ENCODE data around the gene SERPIND1. TPM values are rescaled to one million over a fixed set of nuclear protein-coding genes. Genes with fewer than 3 reads are reported as not detected.

SERPIND1 gene
- total RNA-seq, 1 experiment from 2014 or later, result 0.19 TPM

GRCh38 chr22:20787223-20787622 is 13.3 kb downstream of the SERPIND1 start:
- Histone ChIP-seq H3K4me3 (ENCODE audit: low read depth, low read length, poor library complexity, severe bottlenecking) (no peak overlapping the region), H3K27me3 (replicated peaks; ENCODE audit: insufficient read depth, low read depth, low read length, poor library complexity) (no peaks in the 10 kb centered on the region), H3K9me3 (ENCODE audit: low read depth, low read length, poor library complexity, severe bottlenecking) (no peaks in the 10 kb centered on the region), H3K36me3 (ENCODE audit: insufficient read depth, low read length, poor library complexity, severe bottlenecking) (no peaks in the 10 kb centered on the region), H3K4me1 (ENCODE audit: insufficient read depth, low read length, poor library complexity, severe bottlenecking) (peaks cover 11% of the 10 kb centered on the region), H3K27ac (ENCODE audit: low read depth, low read length, poor library complexity, severe bottlenecking) (no peak overlapping the region)
- no peak for DNase-seq (ENCODE audit: low spot score)
- no TSS peak for BruUV-seq (replicated peaks)
- intact Hi-C loops (cut with micrococcal nuclease; ENCODE audit: unreplicated experiment), result no loop called here
- no peak for TF ChIP-seq CTCF (conservative IDR thresholded peaks at IDR 0.05; ENCODE audit: low read depth, low read length)
- no peak for TF ChIP-seq EZH2 (IDR thresholded peaks at IDR 0.05; ENCODE audit: borderline replicate concordance, low read depth, low read length, poor library complexity, severe bottlenecking)
- ChIA-PET POLR2A (ENCODE audit: low non-redundant PET) (interaction anchor here (0.5 kb wide), 1 partner anchor 160 kb away, joined by 3 read pairs; no protein-coding TSS in a partner anchor), CTCF (no interaction called here)

- POLR2A ChIA-PET (ENCODE audit: low non-redundant PET), result interaction anchor here (0.5 kb wide), 1 partner anchor 159 kb away, joined by 3 read pairs; no protein-coding TSS in a partner anchor
- CTCF ChIA-PET, result no interaction called here
- no TSS peak for BruUV-seq (replicated peaks)
Observed at GRCh38 chr22:20787746-20788626, 14.1 kb downstream of the SERPIND1 start.

GRCh38 chr22:20788627-20789344 is 14.9 kb downstream of the SERPIND1 start:
- Histone ChIP-seq H3K36me3 (ENCODE audit: insufficient read depth, low read length, poor library complexity, severe bottlenecking) (peaks cover 4% of the 10 kb centered on the region), H3K9me3 (ENCODE audit: low read depth, low read length, poor library complexity, severe bottlenecking) (no peaks in the 10 kb centered on the region), H3K4me3 (ENCODE audit: low read depth, low read length, poor library complexity, severe bottlenecking) (no peak overlapping the region), H3K27me3 (replicated peaks; ENCODE audit: insufficient read depth, low read depth, low read length, poor library complexity) (no peaks in the 10 kb centered on the region), H3K4me1 (ENCODE audit: insufficient read depth, low read length, poor library complexity, severe bottlenecking) (peaks cover 7% of the 10 kb centered on the region), H3K27ac (ENCODE audit: low read depth, low read length, poor library complexity, severe bottlenecking) (no peak overlapping the region)
- intact Hi-C loops (cut with micrococcal nuclease; ENCODE audit: unreplicated experiment), result no loop called here
- ChIA-PET POLR2A (ENCODE audit: low non-redundant PET) (no interaction called here), CTCF (no interaction called here)
- DNase-seq (ENCODE audit: low spot score), result no peak
- TF ChIP-seq CTCF (conservative IDR thresholded peaks at IDR 0.05; ENCODE audit: low read depth, low read length), result no peak
- TF ChIP-seq EZH2 (IDR thresholded peaks at IDR 0.05; ENCODE audit: borderline replicate concordance, low read depth, low read length, poor library complexity, severe bottlenecking), result no peak
- no TSS peak for BruUV-seq (replicated peaks)

More at GRCh38 chr22:20787746-20788626, 14.1 kb downstream of the SERPIND1 start:
- TF ChIP-seq CTCF (conservative IDR thresholded peaks at IDR 0.05; ENCODE audit: low read depth, low read length), result no peak
- TF ChIP-seq EZH2 (IDR thresholded peaks at IDR 0.05; ENCODE audit: borderline replicate concordance, low read depth, low read length, poor library complexity, severe bottlenecking), result no peak
- intact Hi-C loops (cut with micrococcal nuclease; ENCODE audit: unreplicated experiment), result no loop called here
- Histone ChIP-seq H3K27ac (ENCODE audit: low read depth, low read length, poor library complexity, severe bottlenecking) (no peak overlapping the region), H3K4me1 (ENCODE audit: insufficient read depth, low read length, poor library complexity, severe bottlenecking) (peaks cover 11% of the 10 kb centered on the region), H3K4me3 (ENCODE audit: low read depth, low read length, poor library complexity, severe bottlenecking) (no peak overlapping the region), H3K9me3 (ENCODE audit: low read depth, low read length, poor library complexity, severe bottlenecking) (no peaks in the 10 kb centered on the region), H3K36me3 (ENCODE audit: insufficient read depth, low read length, poor library complexity, severe bottlenecking) (peaks cover 4% of the 10 kb centered on the region), H3K27me3 (replicated peaks; ENCODE audit: insufficient read depth, low read depth, low read length, poor library complexity) (no peaks in the 10 kb centered on the region)
- DNase-seq (ENCODE audit: low spot score), result no peak
